GM12892 (cell line): ENCODE measurements around the gene ATP1B1.

Experiments
- DNase-seq: peaks from one replicate; pipeline ENCODE4 v3.0.0; 2011; ENCODE audit not compliant: insufficient read length
- FAIRE-seq: peaks from 2 replicates; lab custom pipeline; 2011; peaks lifted over from hg19 to GRCh38; lab: Jason Lieb, UNC
- POLR2A ChIP-seq: IDR thresholded peaks from 2 replicates; pipeline ENCODE4 v1.6.1; 2011; ENCODE audit warnings: low read depth, low read length, control low read depth
- POLR2AphosphoS5 ChIP-seq: IDR thresholded peaks from 2 replicates; pipeline ENCODE4 v1.6.1; 2011; ENCODE audit warnings: low read depth, low read length, control low read depth
- TAF1 ChIP-seq: IDR thresholded peaks from 2 replicates; pipeline ENCODE4 v1.6.1; 2011; ENCODE audit warnings: low read depth, mild to moderate bottlenecking, control low read depth, low read length, borderline replicate concordance

ATP1B1 gene

DNA sequence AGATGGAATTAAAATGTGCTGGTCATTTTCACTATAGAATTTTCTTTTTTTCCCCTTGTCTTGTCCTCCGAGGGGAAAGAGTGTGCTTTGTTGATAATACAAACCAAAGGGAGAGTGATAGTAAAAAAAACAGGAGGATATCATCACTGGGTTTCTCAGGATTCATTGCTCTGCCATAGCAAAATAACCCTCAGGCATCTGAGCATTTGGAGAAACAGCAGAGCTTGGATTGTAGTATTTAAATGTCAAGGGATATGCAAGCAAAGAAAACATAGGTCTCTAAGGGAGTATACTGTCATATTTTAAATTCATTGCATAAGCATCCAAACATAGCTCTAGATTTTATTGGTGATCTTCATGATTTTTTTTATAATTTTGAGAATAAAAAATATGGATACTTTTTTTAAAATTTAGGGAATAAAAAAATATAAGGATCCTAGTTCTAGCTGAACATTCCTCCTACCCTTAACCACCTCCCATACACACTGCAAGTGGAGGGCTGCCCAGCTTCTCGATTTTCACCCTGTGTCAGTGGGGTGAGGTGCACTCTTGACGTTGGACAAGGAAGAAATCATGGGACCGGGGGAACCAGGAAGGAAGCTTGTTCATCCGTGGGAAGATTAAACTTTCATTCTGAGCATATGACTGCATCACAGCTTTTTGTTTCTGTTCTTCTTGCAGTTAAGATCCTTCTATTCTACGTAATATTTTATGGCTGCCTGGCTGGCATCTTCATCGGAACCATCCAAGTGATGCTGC lies 4.4 kb downstream of the ATP1B1 start:
- TF ChIP-seq POLR2AphosphoS5 (no peak), POLR2A (no peak), TAF1 (no peak)
- DNase-seq = no peak
- FAIRE-seq = no peak

DNA sequence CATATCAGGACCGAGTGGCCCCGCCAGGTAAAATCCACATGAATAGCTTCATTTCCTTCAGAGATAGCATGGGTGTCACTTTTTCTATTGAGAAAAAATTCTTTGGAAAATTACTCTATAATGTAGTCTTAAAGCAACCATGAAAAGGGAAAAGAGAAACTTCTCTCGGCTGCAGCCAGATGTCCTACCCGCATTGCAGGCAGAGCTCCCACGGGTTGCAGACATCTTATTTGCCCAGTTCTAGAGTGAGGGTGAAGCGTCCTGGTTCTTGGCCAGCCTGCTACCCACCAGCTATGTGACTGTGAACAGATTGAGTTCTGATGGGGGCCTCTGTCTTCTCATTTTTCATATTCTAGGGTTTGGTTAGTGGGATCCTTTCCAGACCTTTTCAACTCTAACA lies 5.0 kb downstream of the ATP1B1 start:
- no peak for DNase-seq
- no peak for FAIRE-seq
- no peak for TF ChIP-seq POLR2A
- TF ChIP-seq TAF1 = no peak
- no peak for TF ChIP-seq POLR2AphosphoS5

DNA sequence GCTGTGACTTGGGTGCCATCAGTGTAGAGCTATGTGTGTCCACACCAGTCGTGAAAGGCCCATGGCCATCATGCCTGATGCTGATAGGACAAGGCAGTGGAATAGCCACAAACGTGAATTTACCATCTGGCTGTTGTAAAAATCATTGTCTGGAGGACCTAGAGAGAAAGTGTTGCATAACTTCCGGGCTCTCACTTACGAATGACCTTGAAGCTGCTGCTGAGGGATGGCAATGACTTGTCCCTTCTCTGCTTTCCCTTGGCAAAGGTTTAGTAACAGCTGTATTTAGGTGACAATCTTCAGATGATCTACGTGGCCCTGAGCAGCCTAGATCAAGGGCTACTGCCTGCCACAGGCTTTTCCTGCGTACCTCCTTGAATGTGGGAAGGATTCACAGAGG lies 5.8 kb downstream of the ATP1B1 start:
- TF ChIP-seq TAF1 = no peak
- no peak for TF ChIP-seq POLR2A
- DNase-seq (no peak), FAIRE-seq (no peak)

DNA sequence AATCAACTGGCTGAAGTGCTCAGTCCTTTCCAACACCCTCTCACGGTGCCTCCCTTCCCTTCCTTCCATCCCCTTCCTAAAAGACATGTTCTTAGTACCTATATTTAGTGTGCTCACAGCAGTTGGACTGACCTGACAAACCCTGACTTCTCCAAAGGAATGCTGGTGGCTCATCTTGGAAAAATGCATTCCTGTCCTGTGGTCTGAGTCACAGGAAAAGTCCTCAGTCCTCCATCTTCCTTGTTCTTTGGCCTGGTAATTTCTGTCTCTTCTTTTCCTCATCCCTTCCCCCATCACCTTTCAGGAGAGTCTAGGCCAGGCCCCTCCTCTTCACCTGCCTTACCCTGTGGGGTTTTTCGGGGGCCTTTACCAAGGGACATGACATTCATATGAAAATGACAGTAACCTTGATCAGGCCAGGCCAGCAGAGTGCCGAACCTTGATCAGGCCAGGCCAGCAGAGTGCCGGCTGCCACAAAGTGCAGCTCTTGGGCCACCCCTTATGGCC lies 7.2 kb downstream of the ATP1B1 start:
- TF ChIP-seq TAF1 (no peak), POLR2AphosphoS5 (no peak), POLR2A (no peak)
- FAIRE-seq (no peak), DNase-seq (no peak)

DNA sequence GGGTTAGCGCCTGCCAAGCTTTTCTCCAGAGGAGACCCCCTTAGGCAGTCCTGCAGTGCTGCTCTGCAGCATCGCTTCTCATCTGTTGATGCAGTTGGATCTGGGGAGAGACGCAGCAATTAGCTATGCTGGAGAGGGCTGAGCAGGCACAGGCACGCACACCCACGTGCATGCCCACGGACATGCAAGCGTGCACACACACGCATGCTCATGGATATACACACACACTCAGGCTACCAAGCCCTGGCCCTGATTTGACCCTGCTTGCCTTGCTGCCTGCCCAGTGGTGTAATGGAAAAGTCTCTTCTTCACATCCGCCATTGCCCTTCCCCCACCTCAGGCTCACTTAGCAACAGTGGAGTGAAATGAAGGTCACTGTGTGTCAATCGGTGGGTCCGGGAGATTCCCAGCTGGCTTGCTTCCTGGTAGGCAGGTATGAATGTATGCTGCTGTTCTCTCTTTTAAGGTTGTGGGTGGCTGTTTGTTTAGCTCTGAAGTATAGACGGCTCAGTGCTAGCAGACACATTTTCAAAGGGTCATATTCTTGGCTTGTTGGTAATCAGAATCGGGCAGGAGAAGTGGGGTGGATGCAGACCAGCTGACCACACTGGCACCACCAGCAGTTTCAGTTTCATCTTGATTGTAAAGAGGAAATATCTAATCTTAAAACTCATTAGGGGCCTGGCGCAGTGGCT lies 9.5 kb downstream of the ATP1B1 start:
- TF ChIP-seq POLR2A (peak; percentile 31; the same call in 1 of the 2 replicates), TAF1 (0 out of 2 replicates have a peak, but pooled peaks have one; percentile 33), POLR2AphosphoS5 (0 out of 2 replicates have a peak, but pooled peaks have one; percentile 30)
- FAIRE-seq = peak; percentile 76
- DNase-seq = peak; percentile 40

DNA sequence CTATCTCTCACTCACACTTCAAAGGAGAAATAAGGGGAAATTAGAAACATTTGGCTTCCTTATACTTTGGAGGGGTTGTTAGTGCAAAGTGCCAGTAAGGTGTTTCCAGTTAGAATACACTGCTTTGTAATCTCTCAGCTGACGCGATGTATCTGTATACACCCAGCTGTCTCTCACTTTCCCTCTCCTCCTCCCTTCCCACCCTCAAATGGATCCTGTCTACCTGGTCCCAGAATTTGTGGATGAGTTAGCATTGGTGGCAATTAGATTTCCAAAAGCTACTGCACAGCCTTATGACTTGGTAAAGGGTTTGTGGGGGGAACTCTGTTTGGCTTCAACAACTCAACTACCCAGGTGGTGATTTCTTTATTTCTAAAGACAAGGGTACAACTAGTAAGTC lies 10.5 kb downstream of the ATP1B1 start:
- DNase-seq = no peak
- TF ChIP-seq POLR2AphosphoS5 = no peak
- no peak for TF ChIP-seq POLR2A
- FAIRE-seq = no peak

DNA sequence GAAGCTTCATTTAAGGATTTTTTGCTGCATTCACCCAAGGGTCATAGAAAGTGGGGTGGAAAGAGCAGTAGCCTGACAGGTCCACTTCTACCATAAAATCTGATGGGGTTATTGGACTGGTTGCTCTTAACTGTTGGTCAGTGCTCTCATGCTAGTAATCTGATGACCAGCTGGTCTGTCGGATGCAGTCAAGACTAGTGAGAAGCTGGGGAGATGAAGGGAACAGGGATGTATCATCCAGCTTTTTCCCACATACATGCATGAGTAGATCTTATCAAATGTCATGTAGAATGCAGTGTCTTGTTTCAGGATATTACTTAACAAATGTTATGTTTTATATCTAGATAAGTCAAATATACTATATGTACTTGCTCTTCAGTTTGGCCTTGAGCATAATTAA lies 11.1 kb downstream of the ATP1B1 start:
- FAIRE-seq = no peak
- DNase-seq = no peak
- no peak for TF ChIP-seq TAF1
- TF ChIP-seq POLR2A = no peak
- no peak for TF ChIP-seq POLR2AphosphoS5

DNA sequence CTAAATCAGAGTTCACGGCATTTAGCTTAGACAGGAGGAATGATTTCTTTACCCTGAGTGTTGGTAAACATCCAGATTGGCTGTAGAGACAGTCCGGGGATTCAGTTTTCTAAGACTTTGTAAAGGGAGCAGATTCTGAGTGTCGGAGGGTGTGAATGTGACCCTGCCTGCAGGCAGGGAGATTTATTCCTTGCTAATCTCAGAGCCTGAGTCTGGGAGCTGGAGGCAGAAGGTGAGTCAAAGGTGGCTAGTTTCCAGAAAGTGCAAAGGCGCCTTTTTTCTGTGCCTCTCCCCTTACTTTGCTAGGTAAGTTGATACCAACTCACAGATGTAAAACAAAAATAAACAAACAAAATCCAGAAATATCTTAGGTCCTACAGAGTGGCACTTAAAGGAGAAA lies 11.7 kb downstream of the ATP1B1 start:
- no peak for DNase-seq
- no peak for TF ChIP-seq POLR2A
- no peak for TF ChIP-seq POLR2AphosphoS5
- TF ChIP-seq TAF1 = no peak
- no peak for FAIRE-seq

DNA sequence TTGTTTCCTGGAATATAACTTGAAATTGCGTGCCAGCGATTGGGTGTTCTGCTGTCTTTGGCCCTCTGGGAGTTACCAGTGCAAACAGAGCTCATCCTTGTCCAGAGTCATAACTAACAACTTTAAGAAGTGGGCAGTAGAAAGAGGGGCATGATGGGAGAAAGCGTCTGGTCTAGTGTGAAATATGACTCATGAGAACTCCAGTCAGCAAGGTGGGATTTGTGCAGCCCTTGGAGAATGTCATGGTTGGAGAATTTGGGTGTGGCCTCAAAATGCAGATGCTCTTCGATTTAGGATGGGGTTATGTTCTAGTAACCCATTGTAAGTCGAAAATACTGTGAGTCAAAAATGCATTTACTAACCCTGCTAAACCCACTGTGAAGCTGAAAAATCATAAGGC lies 12.9 kb downstream of the ATP1B1 start:
- TF ChIP-seq POLR2AphosphoS5 (no peak), TAF1 (no peak), POLR2A (no peak)
- DNase-seq (no peak), FAIRE-seq (no peak)

DNA sequence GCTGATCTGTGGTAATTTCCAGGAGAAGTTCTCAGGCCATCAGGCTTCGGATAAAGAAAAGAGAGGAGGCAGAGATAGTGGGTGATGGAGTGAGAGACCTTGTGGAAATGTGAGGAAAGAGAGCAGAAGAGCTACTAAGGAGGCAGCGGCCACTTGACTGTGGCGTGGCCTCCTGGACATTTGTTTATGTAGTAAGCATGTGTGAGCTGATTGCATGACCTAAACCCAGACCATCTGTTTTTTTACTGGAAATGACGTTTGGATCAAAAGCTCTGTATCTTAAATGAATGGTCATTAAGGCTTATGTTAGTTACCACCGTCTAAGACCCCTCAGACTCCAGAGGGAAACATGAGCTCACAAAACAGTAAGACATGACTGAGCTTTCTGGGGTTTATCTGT lies 13.6 kb downstream of the ATP1B1 start:
- TF ChIP-seq TAF1 (no peak), POLR2A (no peak)
- DNase-seq (no peak), FAIRE-seq (no peak)

DNA sequence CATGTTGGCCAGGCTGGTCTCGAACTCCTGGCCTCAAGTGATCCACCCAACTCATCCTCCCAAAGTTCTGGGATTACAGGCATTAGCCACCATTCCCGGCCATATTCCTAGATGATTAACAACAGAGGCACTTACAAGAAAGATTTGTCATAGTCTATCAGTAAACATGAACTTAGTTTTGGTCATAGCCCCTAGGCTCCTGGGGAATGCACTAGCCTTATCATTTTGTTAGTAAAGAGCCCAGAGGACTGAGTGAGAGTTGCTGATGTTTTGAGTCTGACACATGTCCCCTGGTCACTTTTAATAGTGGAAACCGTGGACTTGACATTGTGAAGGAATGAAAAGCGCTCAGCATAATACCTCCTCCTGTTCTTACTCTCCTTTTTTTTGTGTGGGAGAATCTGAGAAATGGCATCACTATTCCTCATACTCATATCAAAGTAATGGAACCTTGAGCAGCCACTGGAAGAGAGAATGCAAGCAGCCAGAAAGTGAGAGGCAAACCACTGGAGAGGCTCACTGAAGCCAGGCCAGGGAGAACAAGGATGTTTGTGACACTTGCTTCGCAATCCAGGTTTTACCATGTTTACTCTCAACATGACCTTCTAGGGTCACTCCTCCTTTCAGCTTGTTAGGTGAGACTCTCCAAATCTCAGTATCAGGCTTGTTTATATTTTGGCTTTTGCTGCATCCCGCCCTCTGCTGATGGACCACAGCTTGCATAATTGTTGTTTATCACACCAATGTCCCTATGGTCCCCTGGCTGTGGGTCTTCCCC lies 14.8 kb downstream of the ATP1B1 start:
- TF ChIP-seq POLR2A (no peak), POLR2AphosphoS5 (no peak), TAF1 (no peak)
- DNase-seq = no peak
- FAIRE-seq = no peak

DNA sequence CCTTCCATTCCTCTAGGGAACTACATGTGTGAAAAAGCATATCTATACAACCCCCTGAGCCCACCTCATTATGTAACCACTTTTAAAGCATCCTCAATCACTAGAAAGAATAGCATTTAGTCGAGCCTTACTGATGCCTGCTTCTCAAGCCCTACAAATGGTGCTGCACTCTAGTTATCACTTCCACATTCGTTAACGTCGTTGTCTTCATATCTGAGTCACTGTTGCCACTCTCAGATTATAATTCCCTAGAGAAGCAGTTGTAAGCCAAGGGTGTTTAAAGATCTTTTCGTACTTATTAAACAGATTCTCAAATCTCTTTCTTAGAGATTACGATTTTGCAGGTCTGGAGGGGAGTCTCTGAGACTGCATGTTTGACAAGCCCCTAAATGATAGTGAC lies 16.5 kb downstream of the ATP1B1 start:
- DNase-seq (no peak), FAIRE-seq (peak; percentile 80)
- TF ChIP-seq TAF1 (no peak), POLR2A (no peak), POLR2AphosphoS5 (no peak)
